Erythroblast (primary cell): ENCODE data around the gene POU6F2.

Source experiments
- GATA1 ChIP-seq: IDR thresholded peaks from 2 replicates; pipeline ENCODE4 v1.6.1; 2011; ENCODE audit warnings: low read depth, mild to moderate bottlenecking, control low read depth, low read length, moderate library complexity
- POLR2A ChIP-seq: IDR thresholded peaks from 2 replicates; pipeline ENCODE4 v1.6.1; 2011; ENCODE audit warnings: mild to moderate bottlenecking, low read length

DNA sequence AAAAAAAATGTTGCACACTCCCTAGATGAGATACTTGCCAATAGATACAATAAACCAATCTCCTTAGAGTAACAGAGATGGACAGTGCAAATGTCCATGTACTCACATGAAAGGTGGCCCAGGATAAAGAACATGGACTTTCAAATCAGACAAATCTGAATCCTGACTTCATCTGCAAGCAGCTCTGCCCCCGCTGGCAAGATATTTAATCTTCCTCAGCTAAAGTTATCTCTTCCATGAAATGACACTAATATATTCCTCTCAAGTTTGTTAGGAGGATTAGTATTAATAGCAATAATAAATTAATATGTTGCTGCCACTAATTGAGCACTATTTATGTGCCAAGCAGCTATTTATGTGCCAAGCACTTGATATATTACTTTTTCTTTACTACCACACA lies 439.9 kb downstream of the POU6F2 start:
- TF ChIP-seq POLR2A (no peak), GATA1 (no peak)
